HG02885 (cell line): Measurements from ENCODE around the gene SCLY.
"Not testable (repeated sequence)": the region's sequence is repeated elsewhere in the genome, so short reads cannot be mapped to it uniquely, and the experiment has no call there.

Experiments used
- ATAC-seq: cut with Tn5 transposase; IDR thresholded peaks from one replicate; pipeline ENCODE4 v1.9.1; 2021; ENCODE audit warnings: mild to moderate bottlenecking; ENCODE audit not compliant: unreplicated experiment, poor library complexity

The SCLY gene

DNA sequence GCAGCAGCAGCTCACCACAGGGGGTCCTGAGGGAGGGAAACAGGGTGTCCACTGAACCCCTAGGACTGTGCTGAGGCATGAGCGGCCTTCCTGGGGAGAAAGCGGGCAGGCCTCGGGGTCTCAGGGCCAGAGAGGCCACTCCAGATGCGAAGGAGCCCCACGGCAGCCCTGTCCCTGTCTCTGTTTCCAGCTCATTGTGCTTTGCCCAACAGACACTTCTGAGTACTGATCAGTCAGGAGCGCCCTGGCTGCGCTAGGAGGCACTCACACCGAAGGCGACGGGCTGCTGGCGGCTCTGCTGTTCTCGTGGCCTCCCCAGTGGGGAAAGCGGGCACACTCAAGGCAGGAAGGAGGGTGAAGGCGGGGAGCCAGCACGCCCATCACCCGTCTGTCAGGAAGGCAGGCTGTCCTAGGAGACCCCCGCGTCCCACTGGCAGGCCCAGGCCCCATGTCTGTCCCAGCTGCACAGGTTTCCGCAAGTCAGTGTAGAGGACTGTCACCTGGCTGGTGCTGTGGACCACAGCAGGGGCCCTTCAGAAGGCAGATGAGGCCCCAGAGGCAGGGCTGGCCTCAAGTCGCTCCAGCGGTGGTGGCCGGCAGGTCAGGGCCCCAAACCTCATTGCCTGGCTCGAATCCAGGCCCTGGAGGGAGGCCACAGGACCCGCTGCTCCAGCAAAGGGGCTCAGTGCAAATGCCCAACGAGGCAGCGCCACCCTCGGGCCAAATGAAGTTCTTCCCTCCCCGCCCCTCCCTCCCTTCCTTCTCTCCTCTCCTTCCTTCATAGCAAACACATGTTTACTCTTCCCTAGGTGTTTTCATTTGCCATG lies 46.1 kb downstream of the SCLY start:
- peak; percentile 22 for ATAC-seq

DNA sequence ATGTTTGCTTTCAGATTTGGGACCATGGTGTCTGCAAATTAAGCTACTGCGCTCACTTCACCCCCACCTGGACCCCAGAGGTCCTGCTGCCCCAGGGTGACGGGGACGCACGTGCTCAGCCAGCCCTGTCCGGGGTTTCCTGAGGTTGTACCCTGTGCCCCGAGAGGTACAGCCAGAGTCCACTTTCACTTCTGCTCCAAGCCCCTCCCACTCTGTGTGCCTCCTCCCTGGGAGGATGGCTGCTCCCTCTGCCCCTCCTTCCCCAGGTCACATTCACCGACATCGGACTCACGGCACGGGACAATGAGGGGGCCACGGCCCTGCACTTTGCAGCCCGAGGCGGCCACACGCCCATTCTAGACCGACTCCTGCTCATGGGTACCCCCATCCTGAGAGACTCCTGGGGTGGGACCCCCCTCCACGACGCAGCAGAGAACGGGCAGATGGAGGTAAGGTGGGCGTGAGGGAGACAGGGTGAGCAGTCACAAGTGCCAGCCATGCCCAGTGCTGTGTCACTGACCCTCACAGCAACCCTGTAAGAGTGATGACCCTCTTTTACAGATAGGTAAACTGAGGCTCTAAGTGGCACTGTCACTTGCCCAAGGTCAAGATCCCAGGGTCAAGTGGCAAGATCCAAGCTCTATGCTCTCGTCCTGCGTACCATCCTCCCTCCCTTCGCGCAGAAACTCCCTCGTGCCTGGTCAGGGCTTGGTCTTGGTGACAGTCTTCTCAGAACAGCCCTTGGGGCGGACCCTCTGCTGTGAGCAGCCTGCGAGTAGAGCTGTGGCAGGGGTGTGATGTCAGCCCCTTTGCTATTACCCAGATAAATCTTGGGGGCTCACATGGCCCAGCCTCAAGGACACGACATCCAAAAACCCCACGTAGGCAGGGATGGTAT lies 47.0 kb downstream of the SCLY start:
- peak; percentile 81 for ATAC-seq

DNA sequence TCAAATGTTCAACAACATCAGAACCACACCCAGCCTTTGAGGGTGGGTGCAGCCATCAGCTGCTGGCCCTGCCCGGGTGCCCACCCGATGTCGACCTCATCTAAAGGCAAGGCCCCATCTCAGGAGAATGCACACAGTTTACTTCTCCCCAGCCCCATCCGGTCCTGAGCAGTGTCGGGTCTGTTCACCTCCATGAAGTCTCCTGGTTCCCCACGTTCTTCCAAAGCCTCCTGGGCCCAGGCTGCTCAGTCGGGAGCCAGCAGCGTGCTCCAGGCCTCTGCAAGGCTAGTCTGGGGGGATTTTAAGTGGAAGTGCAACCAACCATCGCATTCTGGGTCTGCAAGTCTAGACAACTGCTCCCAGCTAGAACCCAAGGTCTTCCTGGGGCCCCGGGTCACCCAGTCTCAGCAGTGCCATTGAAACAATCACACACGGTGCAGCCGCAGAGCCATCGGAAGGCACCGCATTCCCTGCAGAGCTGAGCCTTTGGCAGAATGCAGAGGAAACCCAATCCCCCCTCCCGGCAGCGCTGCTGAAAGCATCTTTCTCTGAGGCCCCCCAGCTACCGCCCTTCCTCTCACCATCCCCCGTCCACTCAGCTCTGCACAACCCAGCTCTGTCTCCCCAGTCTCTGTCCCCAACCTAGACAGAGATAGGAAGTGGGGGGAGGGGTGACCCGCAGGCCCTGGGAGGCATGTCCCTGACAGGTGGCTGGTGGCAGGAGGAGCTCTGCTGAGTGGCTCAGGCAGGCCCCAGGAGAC lies 47.8 kb downstream of the SCLY start:
- peak; percentile 59 for ATAC-seq

DNA sequence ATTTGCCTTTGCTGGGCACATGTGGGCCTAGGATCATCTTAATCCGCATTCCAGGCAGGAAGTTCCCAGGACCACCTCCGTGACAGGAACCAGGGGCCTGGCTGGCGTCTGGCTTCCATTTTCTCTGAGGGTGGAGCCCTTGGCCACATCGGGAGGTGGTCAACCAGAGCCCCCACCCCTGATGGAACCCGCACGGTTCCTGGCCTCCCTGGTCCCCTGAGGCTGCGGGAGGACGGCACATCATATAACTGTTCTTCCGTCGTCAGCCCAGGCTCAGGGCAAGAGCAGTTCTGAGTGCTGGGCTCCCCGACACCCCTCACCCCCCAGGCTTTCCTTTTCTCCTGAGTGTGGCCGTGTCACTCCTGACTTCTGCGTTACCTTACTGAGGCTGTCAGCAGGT lies 52.8 kb downstream of the SCLY start:
- ATAC-seq: no peak

DNA sequence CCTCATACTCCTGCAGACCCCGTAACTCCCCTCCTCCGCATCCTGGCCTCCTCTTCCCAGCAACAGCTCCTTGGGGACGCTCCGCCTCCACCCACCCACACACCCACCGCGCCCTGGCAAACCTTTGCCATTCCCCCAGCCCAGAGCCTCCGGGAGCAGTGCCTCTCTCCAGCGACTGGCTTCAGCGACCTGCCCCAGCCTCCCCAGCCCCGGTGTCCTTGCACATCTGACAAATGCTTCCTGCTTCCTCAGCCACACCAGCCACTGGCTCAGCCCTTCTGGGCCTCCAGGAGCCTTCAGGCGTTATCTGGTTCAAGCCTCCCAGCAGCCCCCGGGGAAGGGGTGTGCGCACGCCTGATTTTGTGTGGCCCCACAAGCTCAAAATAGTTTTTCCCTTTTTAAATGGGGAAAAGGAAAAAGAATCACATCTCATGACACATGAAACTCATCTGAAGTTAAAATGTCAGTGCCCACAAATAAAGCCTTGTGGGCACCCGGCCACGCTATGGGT lies 53.6 kb downstream of the SCLY start:
- ATAC-seq: no peak

DNA sequence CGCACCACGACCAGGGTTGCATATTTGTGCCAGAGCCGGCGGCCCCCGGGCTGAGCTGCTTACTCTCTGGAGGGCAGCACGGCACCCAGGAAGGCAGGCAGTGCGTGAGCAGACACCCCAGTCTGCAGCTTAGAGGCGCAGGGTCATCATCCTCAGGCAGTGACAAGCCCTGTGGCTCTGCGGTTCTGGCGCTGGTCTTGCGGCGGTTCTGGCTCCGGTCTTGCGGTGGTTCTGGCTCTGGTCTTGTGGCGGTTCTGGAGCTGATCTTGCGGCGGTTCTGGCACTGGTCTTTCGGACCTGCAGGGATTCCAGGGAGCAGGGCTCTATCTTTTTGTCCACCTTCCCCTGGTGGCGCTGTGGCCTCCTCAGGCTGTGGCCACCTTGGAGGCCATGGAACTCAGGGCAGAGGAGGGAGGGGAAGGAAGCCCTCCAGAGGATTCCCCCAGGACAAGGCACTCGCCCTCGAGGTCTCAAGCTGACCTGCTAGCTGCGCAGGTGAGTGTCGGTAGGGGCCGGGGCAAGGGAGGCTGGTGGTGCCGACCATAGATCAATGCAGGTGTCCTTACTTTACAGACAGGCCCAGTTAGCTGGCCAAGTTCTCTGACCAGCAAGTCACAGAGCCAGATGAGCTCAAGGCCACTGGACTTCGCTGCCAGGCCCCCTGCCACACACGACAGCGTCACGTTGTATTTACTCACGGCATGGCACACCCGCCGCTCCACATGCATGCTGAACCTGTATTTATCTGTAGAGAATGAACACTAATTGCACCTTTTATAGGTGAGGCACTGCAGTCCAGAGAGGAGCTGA lies 54.3 kb downstream of the SCLY start:
- ATAC-seq: no peak

DNA sequence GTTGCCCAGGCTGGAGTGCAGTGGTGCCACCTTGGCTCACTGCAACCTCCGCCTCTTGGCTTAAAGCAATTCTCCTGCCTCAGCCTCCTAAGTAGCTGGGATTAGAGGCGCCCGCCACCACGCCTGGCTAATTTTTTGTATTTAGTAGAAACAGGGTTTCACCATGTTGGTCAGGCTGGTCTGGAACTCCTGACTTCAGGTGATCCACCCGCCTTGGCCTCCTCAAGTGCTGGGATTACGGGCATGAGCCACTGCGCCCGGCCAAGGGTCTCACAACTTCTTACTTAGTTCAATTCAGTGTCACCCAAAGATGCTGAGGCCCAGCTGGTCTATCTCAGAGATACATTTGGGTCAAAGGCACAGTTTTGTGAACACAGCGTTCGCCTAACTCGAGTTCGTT lies 54.9 kb downstream of the SCLY start:
- ATAC-seq: not testable (repeated sequence)

DNA sequence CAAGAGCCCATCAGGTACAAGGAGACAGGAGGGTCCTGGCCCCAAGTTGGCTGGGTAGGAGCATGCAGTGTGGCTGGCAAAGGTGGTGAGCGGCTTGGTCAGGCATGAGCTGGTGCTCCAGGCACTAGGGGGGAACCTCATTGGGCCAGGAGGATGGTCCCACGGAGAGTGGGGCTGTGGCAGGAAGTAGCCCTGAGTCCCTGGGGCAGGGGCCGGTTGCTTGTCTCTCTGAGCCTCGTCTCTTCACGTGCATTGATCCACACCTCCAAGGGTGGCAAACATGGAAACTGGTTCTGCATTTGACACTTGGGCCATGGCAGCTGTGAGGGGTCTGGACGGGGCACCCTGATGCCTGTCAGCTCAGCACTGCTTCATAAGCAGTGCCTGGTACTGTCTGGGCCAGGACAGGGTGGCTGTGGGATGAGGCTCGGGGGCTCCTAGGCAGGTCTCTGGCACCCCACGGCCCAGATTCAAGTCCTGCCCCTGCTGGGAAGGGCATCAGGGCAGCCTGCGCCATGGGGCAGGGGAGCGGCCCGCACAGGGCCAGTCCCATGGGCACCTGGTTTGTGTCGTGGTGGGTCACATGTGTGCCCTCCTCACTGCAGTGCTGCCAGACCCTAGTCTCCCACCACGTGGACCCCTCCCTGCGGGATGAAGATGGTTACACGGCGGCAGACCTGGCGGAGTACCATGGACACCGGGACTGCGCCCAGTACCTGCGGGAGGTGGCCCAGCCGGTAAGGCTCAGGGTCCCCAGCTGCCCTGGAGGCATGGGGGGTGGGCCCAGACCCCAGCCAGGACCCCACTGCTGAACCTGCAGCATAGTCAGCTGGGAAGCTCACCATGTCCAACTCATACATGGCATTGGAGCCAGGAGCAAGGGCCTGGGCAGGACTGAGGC lies 55.7 kb downstream of the SCLY start:
- ATAC-seq: no peak

DNA sequence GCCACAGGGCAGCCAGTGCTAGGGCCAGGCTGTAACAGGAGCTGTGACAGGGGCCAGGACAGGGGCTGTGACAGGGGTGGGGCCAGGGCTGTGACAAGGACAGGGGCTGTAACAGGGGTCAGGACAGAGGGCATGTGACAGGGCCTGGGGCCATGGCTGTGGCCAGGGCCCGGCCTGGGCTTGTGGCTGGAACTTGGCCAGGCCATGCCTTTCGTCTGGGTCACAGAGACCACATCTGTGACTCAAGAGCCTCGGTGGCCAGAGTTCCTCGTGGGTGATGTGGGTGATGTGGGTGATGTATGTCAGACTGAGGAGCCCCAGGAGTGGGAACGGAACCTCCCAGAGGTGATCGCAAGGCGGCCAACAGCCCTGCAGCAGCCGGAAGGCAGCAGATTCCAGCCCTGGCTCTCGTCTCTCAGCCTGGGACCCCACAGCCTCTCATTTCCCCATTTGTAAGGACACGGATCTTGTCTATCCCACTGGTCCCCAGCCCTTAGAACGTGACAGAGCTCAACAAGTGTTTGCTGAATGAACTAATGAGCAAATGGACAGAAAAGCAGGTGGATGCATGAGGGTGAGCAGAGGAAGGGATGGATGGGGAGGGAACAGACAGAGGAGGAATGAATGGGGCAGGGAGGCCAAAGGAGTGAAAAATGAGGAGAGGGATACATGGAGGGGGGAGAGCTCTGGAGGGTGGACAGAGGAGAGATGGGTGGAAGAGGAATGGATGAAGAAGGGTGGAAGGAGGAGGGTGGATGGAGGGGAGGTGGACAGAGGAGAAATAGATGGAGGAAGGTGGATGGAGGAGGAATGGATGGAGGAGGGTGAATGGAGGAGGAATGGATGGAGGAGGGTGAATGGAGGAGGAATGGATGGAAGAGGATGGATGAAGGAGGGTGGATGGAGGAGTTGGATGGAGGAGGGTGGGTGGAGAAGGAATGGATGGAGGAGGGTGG lies 56.7 kb downstream of the SCLY start:
- no peak for ATAC-seq

DNA sequence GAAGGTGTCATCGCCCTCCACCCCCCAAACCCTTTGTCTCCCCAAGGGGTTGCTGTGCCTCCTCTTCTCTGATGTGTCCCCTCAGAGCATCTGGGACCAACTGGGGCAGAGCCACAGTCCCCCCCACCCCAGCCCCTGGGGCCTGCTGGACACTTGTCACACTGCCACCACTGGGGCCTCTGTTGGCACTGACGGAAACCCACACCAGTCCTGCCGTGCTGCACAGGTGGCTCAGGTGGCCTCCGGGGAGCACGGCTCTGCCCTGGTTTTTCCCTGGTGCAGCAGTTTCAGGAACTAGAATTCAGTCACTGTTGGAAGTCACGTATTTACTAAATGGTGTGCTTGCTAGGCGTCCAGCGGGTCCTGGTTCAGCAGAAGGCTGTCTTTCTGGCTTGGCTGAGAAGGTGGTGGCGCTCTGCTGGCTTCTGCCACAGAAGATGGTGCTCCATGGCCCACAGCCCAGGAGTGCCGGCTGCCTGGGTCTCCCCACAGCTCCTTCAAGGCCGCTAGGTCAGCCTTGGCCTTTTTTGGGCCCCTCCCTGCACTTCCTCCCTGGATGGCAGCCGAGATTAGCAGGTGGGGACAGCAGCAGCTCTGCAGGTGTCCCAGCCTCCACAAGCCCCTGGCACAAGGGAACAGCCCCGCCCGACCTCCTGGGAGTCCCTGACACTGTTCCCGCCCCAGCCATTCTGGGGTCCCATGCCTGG lies 59.1 kb downstream of the SCLY start:
- no peak for ATAC-seq

DNA sequence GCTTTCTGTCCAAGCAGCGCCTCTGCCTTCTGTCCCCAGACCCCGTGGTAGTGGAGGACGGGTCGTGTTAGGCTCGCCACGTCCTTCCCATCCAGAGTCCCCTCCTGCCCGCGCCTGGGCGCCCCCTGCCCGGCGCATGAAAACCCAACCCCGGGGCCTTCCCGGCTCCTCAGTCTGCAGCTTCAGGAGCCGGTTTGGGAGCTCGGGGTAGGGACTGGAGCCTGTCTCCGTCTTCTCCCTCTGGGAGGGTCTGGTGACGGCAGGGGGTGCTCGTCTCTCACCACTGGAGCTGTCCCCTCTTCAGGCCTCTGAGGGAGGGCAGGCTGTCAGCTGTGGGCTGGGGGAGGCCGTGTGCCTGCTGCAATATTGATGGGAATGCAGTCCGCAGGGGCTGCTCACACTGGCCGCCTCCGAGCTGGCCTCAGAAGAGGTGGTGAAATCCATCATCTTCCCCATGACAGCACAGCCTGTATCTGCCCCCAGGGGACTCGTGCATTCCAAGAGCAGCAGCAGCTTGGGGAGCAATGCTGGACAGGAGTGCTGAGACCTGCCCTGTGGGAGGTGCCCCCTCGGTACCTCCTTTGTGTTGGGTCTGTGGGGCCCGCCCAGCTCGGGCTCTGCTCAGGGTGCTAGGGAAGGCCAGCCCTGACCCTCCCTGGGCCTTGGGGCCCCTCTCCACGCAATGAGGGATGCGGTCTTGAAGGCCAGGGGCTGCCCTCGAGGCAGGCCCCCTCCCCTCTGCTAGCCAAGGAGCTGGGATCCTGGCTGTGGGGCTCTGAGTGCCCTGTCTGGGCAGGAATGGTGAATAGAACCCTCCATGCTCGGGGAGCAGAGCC lies 59.9 kb downstream of the SCLY start:
- no peak for ATAC-seq

DNA sequence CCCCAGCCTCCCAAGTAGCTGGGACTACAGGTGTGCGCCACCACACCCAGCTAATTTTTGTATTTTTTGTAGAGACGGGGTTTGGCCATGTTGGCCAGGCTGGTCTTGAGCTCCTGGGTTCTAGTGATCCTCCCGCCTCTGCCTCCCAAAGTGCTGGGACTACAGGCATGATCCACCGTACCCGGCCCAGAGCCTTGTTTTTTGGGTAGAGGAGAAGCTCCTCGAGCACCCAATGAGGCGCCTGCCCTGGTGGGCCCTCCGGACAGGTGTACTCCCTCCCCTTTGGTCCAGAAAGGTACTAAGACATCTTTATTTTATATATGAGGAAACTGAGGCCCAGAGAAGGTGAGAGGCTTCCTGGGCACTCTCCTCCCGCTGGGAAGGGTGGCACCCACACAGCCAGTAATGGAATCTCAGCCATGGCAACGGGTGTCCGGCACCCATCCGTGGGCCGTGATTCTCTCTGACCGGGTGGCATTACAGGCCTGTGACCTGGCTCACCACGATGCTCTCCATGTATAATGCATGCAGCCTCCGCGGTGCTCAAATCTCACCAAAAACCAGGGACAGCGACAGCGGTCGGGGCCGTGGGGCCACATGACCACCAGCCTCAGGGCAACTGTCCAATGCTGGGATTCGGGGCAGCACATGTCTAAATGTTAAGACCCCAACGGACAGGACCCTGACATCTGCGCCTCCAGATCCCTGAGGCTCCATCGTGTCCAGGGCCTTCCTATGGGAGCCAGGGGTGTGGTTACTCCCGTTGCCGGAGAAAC lies 60.9 kb downstream of the SCLY start:
- no peak for ATAC-seq

DNA sequence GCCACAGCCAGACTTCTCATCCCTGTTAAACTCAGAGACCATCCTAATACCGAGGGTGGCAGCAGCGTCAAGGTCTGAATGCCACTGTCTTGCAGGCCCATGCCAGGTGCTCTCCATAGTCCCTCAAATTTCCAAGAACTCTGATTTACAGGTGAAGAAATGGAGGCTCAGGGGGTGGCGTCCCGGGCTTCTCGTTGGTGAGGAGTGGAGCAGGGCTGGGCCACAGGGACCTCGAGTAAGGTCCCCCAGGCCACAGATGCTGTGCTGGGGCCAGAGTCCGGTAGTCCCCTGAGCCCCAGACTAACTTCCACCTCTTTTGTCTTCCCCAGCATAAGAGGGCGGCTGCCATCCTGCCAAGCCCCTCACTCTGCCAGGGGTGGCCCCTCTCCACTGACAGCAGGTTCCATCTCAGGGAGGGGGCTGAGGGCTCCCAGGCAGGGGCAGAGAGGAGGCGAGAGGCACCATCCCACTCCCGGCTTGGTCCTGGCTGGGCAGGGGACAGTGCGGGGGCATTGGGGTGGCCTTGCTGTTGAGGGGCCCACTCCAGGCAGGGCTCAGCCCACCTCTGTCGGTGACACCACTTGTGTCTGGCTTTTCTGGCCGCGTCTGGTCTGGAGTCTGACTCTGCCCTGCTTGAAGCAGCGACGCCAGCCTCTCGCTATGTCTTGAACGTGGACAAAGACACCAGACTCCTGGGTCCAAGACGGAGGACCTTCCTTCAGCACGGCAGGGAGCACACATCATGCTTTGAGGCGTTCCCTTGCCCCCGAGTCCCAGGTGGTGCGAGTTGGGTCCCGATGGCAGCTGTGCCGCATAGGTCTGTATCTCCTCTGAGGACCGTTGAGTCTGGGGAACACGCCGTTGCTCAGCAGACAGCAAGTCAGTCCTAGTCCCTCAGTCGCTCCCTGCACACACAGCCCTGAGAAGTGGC lies 61.8 kb downstream of the SCLY start:
- no peak for ATAC-seq

DNA sequence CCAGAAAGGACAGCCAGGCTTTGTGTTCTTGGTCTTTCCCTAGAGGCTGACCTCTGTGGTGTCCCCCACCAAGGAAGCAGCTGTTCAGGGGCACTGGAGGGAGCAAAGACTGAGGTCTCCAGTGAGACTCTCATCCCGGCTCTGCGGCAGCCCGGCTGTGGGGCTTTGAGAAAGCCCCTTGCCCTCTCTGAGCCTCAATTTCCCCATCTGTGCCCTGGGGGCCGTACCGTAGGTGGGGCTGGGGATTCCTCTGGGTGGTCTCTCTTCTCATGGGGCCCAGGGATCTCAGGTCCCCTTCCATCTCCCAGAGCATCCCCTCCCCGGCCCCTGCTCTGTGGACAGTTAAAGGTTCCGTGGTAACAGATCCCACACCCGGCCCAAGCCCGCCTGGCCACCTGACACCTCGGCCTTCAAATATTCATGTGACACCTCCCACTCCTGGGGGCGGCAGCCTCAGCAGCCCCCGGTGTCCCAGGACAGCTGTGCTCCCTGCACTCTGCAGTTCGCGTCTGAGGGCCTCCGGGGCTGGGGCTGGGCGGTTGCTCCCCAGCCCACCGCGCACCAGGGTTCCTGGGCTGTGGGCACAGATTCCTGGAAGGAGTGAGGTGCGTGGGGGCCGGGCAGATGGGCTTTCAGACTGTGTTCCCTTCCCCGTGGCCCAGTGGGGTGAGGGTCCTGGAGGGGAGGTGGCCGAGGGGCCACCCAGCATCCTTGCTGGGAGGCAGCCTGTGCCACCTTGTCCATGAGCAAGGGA lies 62.6 kb downstream of the SCLY start:
- no peak for ATAC-seq
